Immature natural killer cell (primary cell): ENCODE data around the gene PLCH2. TPM values are rescaled to one million over a fixed set of nuclear protein-coding genes. Genes with fewer than 3 reads are reported as not detected.

ENCODE experiments used
- DNase-seq, 3 donors: peaks; one replicate each; pipeline ENCODE4 v3.0.0; 2022; ENCODE audit warnings: mixed read lengths in 1 of 3
- H3K27ac Mint-ChIP-seq, 6 donors: one replicate each; pipeline ENCODE4 v1.8.0; 2020; ENCODE audit warnings: mixed read lengths in 6 of 6, mild to moderate bottlenecking in 5 of 6, inconsistent platforms in 4 of 6, moderate library complexity in 3 of 6
- H3K27me3 Mint-ChIP-seq, 3 donors: one replicate each; pipeline ENCODE4 v1.8.0; 2020 to 2021; ENCODE audit warnings: low read depth in 3 of 3, mild to moderate bottlenecking in 3 of 3, mixed read lengths in 3 of 3, moderate library complexity in 3 of 3, inconsistent platforms in 1 of 3
- H3K36me3 Mint-ChIP-seq, 3 donors: one replicate each; pipeline ENCODE4 v1.8.0; 2020; ENCODE audit warnings: mixed read lengths in 3 of 3, inconsistent platforms in 2 of 3, mild to moderate bottlenecking in 2 of 3
- H3K4me1 Mint-ChIP-seq, 2 donors: one replicate each; pipeline ENCODE4 v1.8.0; 2020; ENCODE audit warnings: inconsistent platforms in 2 of 2, mild to moderate bottlenecking in 2 of 2, mixed read lengths in 2 of 2, moderate library complexity in 1 of 2
- H3K4me3 Mint-ChIP-seq, 5 donors: one replicate each; pipeline ENCODE4 v1.8.0; 2020; ENCODE audit warnings: mild to moderate bottlenecking in 5 of 5, mixed read lengths in 5 of 5, inconsistent platforms in 3 of 5, moderate library complexity in 3 of 5
- H3K9me3 Mint-ChIP-seq, 6 donors: one replicate each; pipeline ENCODE4 v1.8.0; 2020; ENCODE audit warnings: mild to moderate bottlenecking in 6 of 6, mixed read lengths in 6 of 6, inconsistent platforms in 4 of 6, moderate library complexity in 3 of 6
- polyA plus RNA-seq, 3 donors: library from polyadenylated mRNA; unstranded; fragments of 300-500 nt; fragmentation: Illumina TruSeq; gene quantifications; one replicate each; pipeline ENCODE4 v1.2.3, GENCODE V29; 2021

Gene PLCH2
- polyA plus RNA-seq, 3 donors from 2014 or later: 2.9 to 5.1 TPM; not detected in 1

DNA sequence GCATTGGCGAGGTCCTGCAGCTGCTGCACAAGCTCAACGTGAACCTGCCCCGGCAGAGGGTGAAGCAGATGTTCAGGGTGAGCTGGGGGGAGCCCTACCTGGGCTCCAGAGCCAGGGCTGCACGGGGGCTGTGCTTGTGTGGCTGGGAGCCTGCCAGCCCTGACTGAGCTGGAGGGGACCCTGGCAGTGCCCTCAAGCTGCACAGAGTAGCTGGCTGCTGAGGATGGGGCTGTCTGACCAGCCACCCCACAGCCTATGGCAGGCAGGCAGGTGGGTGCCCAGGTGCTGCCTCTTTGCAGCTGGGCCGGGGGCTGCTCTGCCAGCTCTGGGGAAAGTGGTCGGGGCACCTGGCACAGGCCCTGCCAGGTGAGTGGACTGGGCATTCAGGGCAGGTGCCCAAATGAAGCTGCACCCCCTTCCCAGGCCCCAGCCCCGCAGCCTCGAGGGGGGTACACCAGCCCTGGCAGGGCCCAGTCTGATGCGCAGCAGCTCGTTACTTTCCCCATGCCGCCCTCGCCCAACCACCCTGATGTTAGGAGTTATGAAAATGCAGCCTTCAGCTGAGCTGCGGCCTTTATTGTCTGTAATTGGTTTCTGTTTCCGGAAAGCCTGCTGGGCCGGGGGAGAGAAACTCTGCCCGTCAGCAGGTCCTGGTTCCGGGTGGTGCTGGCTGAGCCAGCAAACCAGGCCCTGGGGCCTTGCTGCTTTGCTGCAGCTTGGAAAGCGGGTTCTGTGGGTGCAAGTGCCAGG is 4.3 kb downstream of the PLCH2 start:
- H3K27me3 Mint-ChIP-seq: no peaks in the 10 kb centered on the region
- H3K4me1 Mint-ChIP-seq: peaks cover 5 to 7% of the 10 kb centered on the region in 2 donors
- H3K27ac Mint-ChIP-seq: no peak overlapping the region
- no peak overlapping the region for H3K4me3 Mint-ChIP-seq
- no peaks in the 10 kb centered on the region for H3K36me3 Mint-ChIP-seq
- DNase-seq: no peak
- H3K9me3 Mint-ChIP-seq: no peaks in the 10 kb centered on the region

DNA sequence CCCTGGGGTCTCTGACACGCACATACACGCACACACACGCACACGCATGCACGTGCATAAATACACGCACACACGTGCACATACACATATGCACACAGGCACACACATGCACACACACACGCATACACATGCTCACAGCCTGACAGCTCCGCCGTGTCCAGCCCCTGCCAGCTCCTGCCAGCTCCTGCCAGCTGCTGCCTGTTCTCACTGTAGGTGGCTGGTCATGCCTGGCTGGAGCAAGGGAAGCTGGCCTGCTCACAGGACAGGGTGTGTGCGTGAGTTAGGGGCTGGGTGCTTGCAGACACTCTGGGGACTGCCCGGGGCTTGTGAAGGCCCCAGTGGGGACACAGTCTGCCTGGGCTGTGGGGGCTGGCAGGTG is 4.9 kb downstream of the PLCH2 start:
- Mint-ChIP-seq H3K36me3 (no peaks in the 10 kb centered on the region), H3K4me1 (peaks cover 5 to 7% of the 10 kb centered on the region in 2 donors), H3K27me3 (no peaks in the 10 kb centered on the region)

DNA sequence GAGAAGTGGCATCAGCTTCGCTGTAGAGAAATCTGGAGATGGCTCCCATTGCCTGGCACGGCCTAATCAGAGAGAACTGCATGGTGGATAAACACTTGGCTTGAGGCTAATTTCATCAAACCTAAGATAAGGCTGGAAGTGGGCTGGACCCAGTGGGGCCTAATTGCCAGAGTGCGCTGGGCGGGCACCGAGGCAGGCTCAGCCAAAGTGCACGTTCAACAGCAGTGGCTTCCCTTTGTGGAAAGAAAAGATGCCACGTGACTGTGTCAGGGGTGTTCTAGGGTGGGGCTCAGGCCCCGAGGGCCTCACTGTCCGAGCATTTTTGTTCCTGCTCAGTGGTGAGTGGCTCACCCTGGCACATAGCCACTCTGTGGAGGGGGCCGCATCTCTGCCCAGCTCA is 5.8 kb downstream of the PLCH2 start:
- no peak for DNase-seq
- H3K36me3 Mint-ChIP-seq: no peaks in the 10 kb centered on the region
- H3K4me3 Mint-ChIP-seq: no peak overlapping the region
- H3K4me1 Mint-ChIP-seq: peaks cover 5 to 7% of the 10 kb centered on the region in 2 donors
- no peak overlapping the region for H3K27ac Mint-ChIP-seq
- no peaks in the 10 kb centered on the region for H3K9me3 Mint-ChIP-seq
- H3K27me3 Mint-ChIP-seq: no peaks in the 10 kb centered on the region

More for the DNA sequence above, 4.9 kb downstream of the PLCH2 start:
- Mint-ChIP-seq H3K27ac (no peak overlapping the region), H3K9me3 (no peaks in the 10 kb centered on the region), H3K4me3 (no peak overlapping the region)
- DNase-seq: no peak

- H3K36me3 Mint-ChIP-seq: peaks cover 0 to 2% (median 0%) of the 10 kb centered on the region in 3 donors
Measured at GRCh38 chr1:2482588-2482987, 6.5 kb downstream of the PLCH2 start.

GRCh38 chr1:2483026-2483425 is 6.9 kb downstream of the PLCH2 start:
- no peak overlapping the region for H3K4me3 Mint-ChIP-seq
- no peak overlapping the region for H3K27ac Mint-ChIP-seq
- peaks cover 3 to 5% (median 3%) of the 10 kb centered on the region in 3 donors for H3K36me3 Mint-ChIP-seq
- peaks cover 5 to 7% of the 10 kb centered on the region in 2 donors for H3K4me1 Mint-ChIP-seq
- no peak for DNase-seq
- H3K27me3 Mint-ChIP-seq: peaks cover 0 to 3% (median 0%) of the 10 kb centered on the region in 3 donors
- no peaks in the 10 kb centered on the region for H3K9me3 Mint-ChIP-seq

More at GRCh38 chr1:2482588-2482987, 6.5 kb downstream of the PLCH2 start:
- Mint-ChIP-seq H3K4me3 (no peak overlapping the region), H3K4me1 (peaks cover 5 to 7% of the 10 kb centered on the region in 2 donors), H3K27ac (no peak overlapping the region), H3K9me3 (no peaks in the 10 kb centered on the region), H3K27me3 (no peaks in the 10 kb centered on the region)
- DNase-seq: no peak

GRCh38 chr1:2483970-2484369 is 7.9 kb downstream of the PLCH2 start:
- peak overlapping the region in 3 of 6 donors; percentile 13 to 50 (median 46) for H3K27ac Mint-ChIP-seq
- H3K27me3 Mint-ChIP-seq: peaks cover 0 to 3% (median 0%) of the 10 kb centered on the region in 3 donors
- H3K4me1 Mint-ChIP-seq: peaks cover 5 to 7% of the 10 kb centered on the region in 2 donors
- no peak overlapping the region for H3K4me3 Mint-ChIP-seq
- no peak for DNase-seq
- H3K36me3 Mint-ChIP-seq: peaks cover 10 to 15% (median 12%) of the 10 kb centered on the region in 3 donors
- H3K9me3 Mint-ChIP-seq: peaks cover 0 to 4% (median under 1%) of the 10 kb centered on the region in 6 donors

DNA sequence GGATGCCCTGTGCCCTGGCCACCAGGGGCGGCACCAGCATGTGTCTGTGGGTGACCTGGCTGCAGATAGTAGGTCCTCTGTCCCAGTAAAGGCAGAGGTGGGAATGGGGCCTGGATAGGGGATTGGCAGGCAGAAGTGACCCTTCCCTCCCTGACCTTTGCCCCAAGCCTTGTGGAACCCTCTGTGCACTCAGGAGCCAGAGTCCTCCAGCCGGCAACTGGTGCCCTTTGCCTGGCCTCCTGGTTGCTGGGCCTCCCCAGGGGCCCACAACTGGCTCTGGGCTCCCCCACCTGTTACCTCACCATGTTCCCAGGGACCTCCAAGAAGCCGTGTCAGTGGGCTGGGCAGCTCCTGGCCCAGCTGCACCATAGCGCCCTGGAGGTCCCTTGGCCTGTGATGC is 10.0 kb downstream of the PLCH2 start:
- peaks cover 5 to 7% of the 10 kb centered on the region in 2 donors for H3K4me1 Mint-ChIP-seq
- H3K27ac Mint-ChIP-seq: no peak overlapping the region
- peaks cover 10 to 22% (median 19%) of the 10 kb centered on the region in 3 donors for H3K36me3 Mint-ChIP-seq
- no peak overlapping the region for H3K4me3 Mint-ChIP-seq
- H3K9me3 Mint-ChIP-seq: peaks cover 0 to 4% (median 1%) of the 10 kb centered on the region in 6 donors
- no peak for DNase-seq
- peaks cover 0 to 3% (median 2%) of the 10 kb centered on the region in 3 donors for H3K27me3 Mint-ChIP-seq

DNA sequence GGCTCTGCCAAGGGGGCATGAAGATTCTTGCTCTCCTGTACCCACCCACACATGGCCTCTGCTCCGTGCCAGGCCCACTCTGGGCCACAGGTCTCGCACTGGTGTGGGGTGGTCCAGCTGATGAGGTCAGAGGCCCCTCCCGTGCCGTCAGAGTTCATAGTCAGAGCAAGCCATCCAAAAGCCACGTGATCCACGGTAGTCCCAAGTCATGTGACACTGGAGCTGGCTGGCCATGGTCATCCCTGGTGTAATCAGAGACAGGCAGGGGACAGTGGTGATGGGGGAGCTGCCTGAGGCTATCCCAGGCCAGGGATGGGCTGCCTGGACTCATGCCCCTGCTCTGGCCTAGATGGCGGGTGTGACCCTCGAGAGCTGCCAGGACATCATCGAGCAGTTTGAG is 10.5 kb downstream of the PLCH2 start:
- H3K27ac Mint-ChIP-seq: no peak overlapping the region
- H3K4me1 Mint-ChIP-seq: peaks cover 5 to 7% of the 10 kb centered on the region in 2 donors
- peaks cover 10 to 24% (median 24%) of the 10 kb centered on the region in 3 donors for H3K36me3 Mint-ChIP-seq
- DNase-seq: no peak
- peaks cover 0 to 3% (median 2%) of the 10 kb centered on the region in 3 donors for H3K27me3 Mint-ChIP-seq
- H3K9me3 Mint-ChIP-seq: peaks cover 0 to 4% (median 1%) of the 10 kb centered on the region in 6 donors
- no peak overlapping the region for H3K4me3 Mint-ChIP-seq

DNA sequence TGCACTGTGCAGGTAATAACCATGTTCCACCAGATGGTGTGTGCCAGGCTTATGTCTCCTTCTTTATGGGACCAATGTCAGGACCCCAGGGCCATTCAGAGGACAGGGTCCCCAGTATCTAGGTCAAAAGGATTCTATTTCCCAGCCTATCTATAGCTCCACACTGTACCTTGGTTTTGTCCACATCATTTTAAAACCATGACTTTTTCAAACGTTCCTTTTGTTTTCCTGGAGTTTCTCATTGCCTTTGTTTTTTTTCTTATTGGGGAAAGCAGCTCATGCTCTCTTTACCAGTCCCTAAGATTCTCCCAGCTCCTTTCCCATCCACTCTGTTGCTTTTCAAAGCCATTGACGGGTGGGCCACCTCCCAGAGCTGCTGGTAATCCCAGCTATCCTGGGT is 12.6 kb downstream of the PLCH2 start:
- H3K27me3 Mint-ChIP-seq: peaks cover 0 to 4% (median 3%) of the 10 kb centered on the region in 3 donors
- peaks cover 13 to 15% of the 10 kb centered on the region in 2 donors for H3K4me1 Mint-ChIP-seq
- no peak for DNase-seq
- H3K9me3 Mint-ChIP-seq: peaks cover 0 to 4% (median 1%) of the 10 kb centered on the region in 6 donors
- peaks cover 10 to 24% (median 24%) of the 10 kb centered on the region in 3 donors for H3K36me3 Mint-ChIP-seq
- no peak overlapping the region for H3K27ac Mint-ChIP-seq
- no peak overlapping the region for H3K4me3 Mint-ChIP-seq

GRCh38 chr1:2489615-2490014 is 13.5 kb downstream of the PLCH2 start:
- peaks cover 15 to 16% of the 10 kb centered on the region in 2 donors for H3K4me1 Mint-ChIP-seq
- H3K27ac Mint-ChIP-seq: no peak overlapping the region
- peaks cover 0 to 4% (median 1%) of the 10 kb centered on the region in 6 donors for H3K9me3 Mint-ChIP-seq
- H3K4me3 Mint-ChIP-seq: no peak overlapping the region
- no peak for DNase-seq
- peaks cover 0 to 4% (median 3%) of the 10 kb centered on the region in 3 donors for H3K27me3 Mint-ChIP-seq
- H3K36me3 Mint-ChIP-seq: peaks cover 10 to 24% (median 24%) of the 10 kb centered on the region in 3 donors

DNA sequence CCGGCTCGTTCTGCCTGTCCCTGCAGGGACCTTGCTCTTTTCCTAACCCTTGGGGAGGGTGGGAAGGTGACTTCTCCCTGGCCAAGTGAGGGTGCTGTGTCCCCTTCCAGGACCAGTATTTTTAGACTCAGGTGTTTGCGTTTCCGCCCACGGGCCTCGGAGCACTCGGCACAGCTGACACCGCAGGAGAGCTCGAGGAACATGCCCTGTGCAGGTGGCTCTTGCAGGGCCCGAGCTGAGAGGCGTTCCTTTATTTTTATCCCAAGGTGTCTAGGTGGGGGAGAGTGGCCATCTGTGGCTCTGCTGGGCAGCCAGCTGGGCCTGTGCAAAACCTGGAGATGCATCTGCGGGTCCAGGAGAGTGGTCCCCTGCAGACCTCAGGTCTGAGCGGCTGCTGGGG is 16.0 kb downstream of the PLCH2 start:
- Mint-ChIP-seq H3K36me3 (peaks cover 10 to 24% (median 24%) of the 10 kb centered on the region in 3 donors), H3K27me3 (peaks cover 0 to 4% (median 3%) of the 10 kb centered on the region in 3 donors), H3K4me1 (peaks cover 28 to 29% of the 10 kb centered on the region in 2 donors), H3K27ac (no peak overlapping the region), H3K4me3 (no peak overlapping the region), H3K9me3 (peaks cover 0 to 4% (median 1%) of the 10 kb centered on the region in 6 donors)
- DNase-seq: no peak

DNA sequence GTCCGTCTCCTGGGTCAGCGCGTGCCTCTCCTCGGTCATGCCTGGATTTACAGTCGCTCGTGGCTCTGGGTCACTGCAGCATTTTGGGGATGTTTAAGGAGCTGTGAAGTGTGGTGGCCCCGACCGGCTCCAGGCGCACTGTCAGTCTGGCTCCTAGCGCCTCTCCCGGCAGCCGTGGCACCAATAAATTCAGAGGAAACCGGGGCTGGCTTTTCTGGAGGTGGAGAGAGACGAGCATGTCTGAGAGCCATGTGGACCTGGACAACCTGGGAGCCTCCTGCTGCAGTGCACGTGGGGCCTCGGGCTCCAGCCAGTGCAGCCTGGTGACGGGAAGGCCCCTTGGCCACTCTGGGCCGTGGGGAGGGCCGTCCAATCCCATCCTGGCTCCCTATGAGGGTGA is 17.1 kb downstream of the PLCH2 start:
- DNase-seq: no peak
- H3K27me3 Mint-ChIP-seq: peaks cover 0 to 4% (median 0%) of the 10 kb centered on the region in 3 donors
- H3K4me3 Mint-ChIP-seq: peak overlapping the region in 2 of 5 donors; percentile 21 to 61
- H3K9me3 Mint-ChIP-seq: peaks cover 0 to 4% (median 1%) of the 10 kb centered on the region in 6 donors
- H3K27ac Mint-ChIP-seq: peak overlapping the region in 1 of 6 donors; percentile 75
- peaks cover 6 to 19% (median 17%) of the 10 kb centered on the region in 3 donors for H3K36me3 Mint-ChIP-seq
- H3K4me1 Mint-ChIP-seq: peaks cover 28 to 32% of the 10 kb centered on the region in 2 donors

GRCh38 chr1:2493691-2494322 is 17.7 kb downstream of the PLCH2 start:
- peak overlapping the region; percentile 75 to 89 (median 82) for H3K27ac Mint-ChIP-seq
- peak; percentile 37 to 42 (median 40) for DNase-seq
- H3K4me1 Mint-ChIP-seq: peaks cover 28 to 32% of the 10 kb centered on the region in 2 donors
- H3K27me3 Mint-ChIP-seq: peaks cover 0 to 4% (median 0%) of the 10 kb centered on the region in 3 donors
- H3K36me3 Mint-ChIP-seq: peaks cover 2 to 14% (median 11%) of the 10 kb centered on the region in 3 donors
- peaks cover 0 to 3% (median 0%) of the 10 kb centered on the region in 6 donors for H3K9me3 Mint-ChIP-seq
- H3K4me3 Mint-ChIP-seq: peak overlapping the region in 4 of 5 donors; percentile 47 to 61 (median 52)

DNA sequence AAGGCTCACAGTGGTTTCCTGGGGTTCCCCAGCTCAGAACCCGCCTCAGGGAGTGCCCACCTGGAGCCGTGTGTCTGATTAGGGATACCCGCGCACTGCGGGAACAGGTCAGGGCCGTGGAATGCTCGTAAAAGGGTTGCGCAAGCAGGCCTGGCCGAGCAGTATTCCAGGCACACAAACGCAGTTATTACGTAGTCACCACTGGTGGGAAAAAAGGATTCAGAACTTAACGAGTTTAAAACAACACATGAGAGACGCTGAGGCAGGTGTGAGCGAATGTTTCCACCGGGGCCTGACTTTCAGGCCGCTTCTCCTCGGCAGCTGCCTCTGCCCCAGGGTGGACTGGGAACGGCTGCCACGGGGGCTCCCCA is 18.2 kb downstream of the PLCH2 start:
- peak overlapping the region in 2 of 5 donors; percentile 47 to 61 for H3K4me3 Mint-ChIP-seq
- peaks cover 0 to 4% (median 0%) of the 10 kb centered on the region in 3 donors for H3K27me3 Mint-ChIP-seq
- DNase-seq: no peak
- H3K9me3 Mint-ChIP-seq: no peaks in the 10 kb centered on the region
- H3K27ac Mint-ChIP-seq: peak overlapping the region in 5 of 6 donors; percentile 75 to 88 (median 77)
- peaks cover 31 to 36% of the 10 kb centered on the region in 2 donors for H3K4me1 Mint-ChIP-seq
- peaks cover 0 to 9% (median 6%) of the 10 kb centered on the region in 3 donors for H3K36me3 Mint-ChIP-seq
